K562 (cell line): Measurements from ENCODE around the gene PTPRG. TPM values are rescaled to one million over a fixed set of nuclear protein-coding genes. Genes with fewer than 3 reads are reported as not detected.

Experiments used
- ATAC-seq: fragments of 200-7000 bp; cut with Tn5 transposase; 3 replicates; pipeline ENCODE4 v1.9.1; 2020; ENCODE audit warnings: moderate library complexity
- BruUV-seq: library from RNA; stranded (reverse); fragments of 400-500 nt; replicated peaks from 2 replicates; lab custom pipeline; 2021; lab: Mats Ljungman, UMichigan
- CTCF ChIA-PET: fragments of 300-600 bp; formaldehyde crosslinking; extraction: SDS; loops from one replicate; lab custom pipeline; 2021; ENCODE audit warnings: low intra/inter-chr PET ratio; lab: Yijun Ruan, JAX
- POLR2A ChIA-PET: fragments of 300-600, 350-650 bp; sonication (Branson Sonifier 250); formaldehyde crosslinking; extraction: SDS; loops from one replicate; lab custom pipeline; 2021; ENCODE audit warnings: antibody characterized with exemption, inconsistent platforms; lab: Yijun Ruan, JAX
- DNase-seq, 4 experiments: peaks; one replicate each; pipeline versions ENCODE4 v3.0.0 to v3.0.0-alpha.2; 2011 to 2018; ENCODE audit warnings: low spot score in 3 of 4, mixed read lengths in 3 of 4; ENCODE audit errors: extremely low read depth in 1 of 4
- FAIRE-seq: peaks from 2 replicates; lab custom pipeline; 2011; peaks lifted over from hg19 to GRCh38; lab: Jason Lieb, UNC
- H2AFZ ChIP-seq: 2 replicates; pipeline ENCODE4 v1.6.0; 2011; ENCODE audit warnings: low read depth, low read length, control low read depth, inconsistent platforms
- H3K27ac ChIP-seq: fragments of 200-600 bp; 3 replicates; pipeline ENCODE4 v1.8.0; 2011; ENCODE audit warnings: low read depth, mild to moderate bottlenecking, control low read depth, inconsistent platforms, low read length, moderate library complexity, mixed read lengths; ENCODE audit errors: extremely low read depth
- H3K27me3 ChIP-seq, 2 experiments: fragments of 300-600 bp in 1 of 2; 2 replicates in 1 of 2; 3 replicates in 1 of 2; pipeline versions ENCODE4 v1.6.0 to v1.8.0; 2011; ENCODE audit warnings: inconsistent platforms in 2 of 2, low read length in 2 of 2, mild to moderate bottlenecking in 1 of 2, mixed read lengths in 1 of 2, moderate library complexity in 1 of 2; ENCODE audit not compliant: control insufficient read depth in 2 of 2, insufficient read depth in 2 of 2
- H3K36me3 ChIP-seq: fragments of 300-600 bp; 3 replicates; pipeline ENCODE4 v1.8.0; 2011; ENCODE audit warnings: mild to moderate bottlenecking, low read length, inconsistent platforms; ENCODE audit not compliant: control insufficient read depth, insufficient read depth
- H3K4me1 ChIP-seq, 2 experiments: fragments of 200-600 bp in 1 of 2; replicated peaks in 1 of 2; 2 replicates in 1 of 2; 3 replicates in 1 of 2; pipeline versions ENCODE4 v1.5.1 to v1.8.0; 2011; ENCODE audit warnings: inconsistent platforms in 2 of 2, low read length in 2 of 2, mild to moderate bottlenecking in 1 of 2, mixed read lengths in 1 of 2, moderate library complexity in 1 of 2; ENCODE audit not compliant: control insufficient read depth in 2 of 2, insufficient read depth in 2 of 2
- H3K4me2 ChIP-seq: 2 replicates; pipeline ENCODE4 v1.6.1; 2011; ENCODE audit warnings: low read length, control low read depth, inconsistent platforms, mixed read lengths; ENCODE audit not compliant: insufficient read depth
- H3K4me3 ChIP-seq: fragments of 200-600 bp; sonication (generic), shearing (Covaris generic); 2 replicates; pipeline ENCODE4 v1.5.1; 2016; ENCODE audit warnings: control low read depth, inconsistent platforms
- H3K79me2 ChIP-seq: fragments of 200-600 bp; 3 replicates; pipeline ENCODE4 v1.8.0; 2011; ENCODE audit warnings: low read length, inconsistent platforms; ENCODE audit not compliant: control insufficient read depth, insufficient read depth
- H3K9ac ChIP-seq, 2 experiments: 2 replicates each; pipeline versions ENCODE4 v1.6.0 to v1.6.1; 2011; ENCODE audit warnings: low read depth in 2 of 2, low read length in 2 of 2, control low read depth in 1 of 2, inconsistent platforms in 1 of 2, mild to moderate bottlenecking in 1 of 2, mixed read lengths in 1 of 2; ENCODE audit not compliant: insufficient read depth in 1 of 2
- H3K9me1 ChIP-seq: one replicate; pipeline ENCODE4 v1.6.0; 2011; ENCODE audit warnings: inconsistent platforms, mild to moderate bottlenecking, low read length, moderate library complexity; ENCODE audit not compliant: control insufficient read depth, insufficient read depth
- H3K9me3 ChIP-seq: replicated peaks from 2 replicates; pipeline ENCODE4 v1.5.1; 2011; ENCODE audit warnings: low read depth, low read length, inconsistent platforms; ENCODE audit not compliant: control insufficient read depth, insufficient read depth
- H4K20me1 ChIP-seq: replicated peaks from 2 replicates; pipeline ENCODE4 v1.6.1; 2011; ENCODE audit warnings: low read length, inconsistent platforms, mixed read lengths; ENCODE audit not compliant: control insufficient read depth, insufficient read depth
- BRF1 ChIP-seq: IDR thresholded peaks from 3 replicates; pipeline ENCODE4 v1.6.1; 2011; ENCODE audit warnings: borderline replicate concordance, mild to moderate bottlenecking; ENCODE audit not compliant: insufficient read length; ENCODE audit errors: extremely low read depth
- FOXJ3 ChIP-seq: sonication (generic); formaldehyde crosslinking; IDR thresholded peaks from 2 replicates; pipeline ENCODE4 v1.4.0; 2020; ENCODE audit warnings: mild to moderate bottlenecking, missing genetic modification reagents
- GATAD2A ChIP-seq: fragments of 450-650 bp; IDR thresholded peaks from 2 replicates; pipeline ENCODE4 v1.6.1; 2017
- IRF1 ChIP-seq: sonication (generic); formaldehyde crosslinking; IDR thresholded peaks from 2 replicates; pipeline ENCODE4 v1.8.0; 2022; ENCODE audit warnings: missing genetic modification reagents, mild to moderate bottlenecking, borderline replicate concordance
- KAT8 ChIP-seq: fragments of 450-650 bp; IDR thresholded peaks from 2 replicates; pipeline ENCODE4 v1.6.1; 2016; ENCODE audit warnings: low read depth, mild to moderate bottlenecking
- MYNN ChIP-seq, 2 experiments: sonication (generic); formaldehyde crosslinking in 1 of 2; IDR thresholded peaks; 2 replicates each; pipeline versions ENCODE4 v1.5.0 to v1.6.1; 2016 to 2020; ENCODE audit warnings: antibody characterized with exemption in 1 of 2, missing genetic modification reagents in 1 of 2
- NCOR1 ChIP-seq: fragments of 450-650 bp; IDR thresholded peaks from 2 replicates; pipeline ENCODE4 v1.6.1; 2016; ENCODE audit warnings: mild to moderate bottlenecking, moderate library complexity
- RBM14 ChIP-seq: fragments of 200-400 bp; formaldehyde crosslinking; IDR thresholded peaks from 2 replicates; pipeline ENCODE4 v1.6.1; 2018; ENCODE audit warnings: low read depth, mild to moderate bottlenecking, low read length, moderate library complexity, borderline replicate concordance; ENCODE audit not compliant: insufficient read depth
- SMAD4 ChIP-seq: fragments of 250-450 bp; sonication (Bioruptor Pico); conservative IDR thresholded peaks from 2 replicates; pipeline ENCODE4 v1.8.0; 2021; ENCODE audit warnings: inconsistent platforms, mild to moderate bottlenecking, moderate library complexity
- SMARCA4 ChIP-seq: fragments of 450-650 bp; IDR thresholded peaks from 2 replicates; pipeline ENCODE4 v1.6.1; 2016
- WHSC1 ChIP-seq: IDR thresholded peaks from one replicate; pipeline ENCODE4 v1.6.1; 2012; ENCODE audit warnings: low read length, control low read depth, inconsistent platforms
- ZNF146 ChIP-seq: IDR thresholded peaks from one replicate; pipeline ENCODE4 v1.6.1; 2018; ENCODE audit warnings: missing compliant biosample characterization; ENCODE audit not compliant: unreplicated experiment
- WGBS: fragments of 100-300 bp; shearing (Covaris generic); methylation state at CpG from one replicate; pipeline ENCODE4 v1.1.6; 2016; ENCODE audit warnings: low coverage, mixed read lengths; ENCODE audit not compliant: insufficient coverage; ENCODE audit errors: missing lambda C conversion rate; 5-methylcytosine and 5-hydroxymethylcytosine counted together
- in situ Hi-C: fragments of 300-500 bp; cut with MboI; formaldehyde crosslinking; loops from 4 replicates; pipeline ENCODE4 v1.15.0; 2018; ENCODE audit warnings: inconsistent platforms, mixed read lengths
- intact Hi-C: fragments of 100-400 bp; cut with micrococcal nuclease; formaldehyde crosslinking; loops from 2 replicates; pipeline ENCODE4 v1.14.2; 2022
- polyA plus RNA-seq, 8 experiments: library from polyadenylated mRNA; depleted of rRNA in 4 of 8; stranded (reverse) in 5 of 8; unstranded in 3 of 8; fragments of >200 nt; fragmentation: Nextera tagmentation in 2 of 8; fragmentation: Illumina TruSeq in 1 of 8; extraction: Ambion mirVana in 2 of 8; extraction: Trizol in 1 of 8; gene quantifications; 2 replicates each; pipeline versions ENCODE4 v1.2.1 to v1.2.3, GENCODE V29; 2011 to 2014; ENCODE audit warnings: inconsistent platforms in 1 of 8, missing spikeins in 1 of 8
- total RNA-seq, 7 experiments: library from RNA; depleted of rRNA in 6 of 7; stranded (reverse); fragments of >200 nt in 6 of 7; fragmentation: Illumina TruSeq in 2 of 7; extraction: Trizol in 2 of 7; gene quantifications; 2 replicates each; pipeline versions ENCODE4 v1.2.1 to v1.2.3, GENCODE V29; 2011 to 2021; ENCODE audit warnings: low replicate concordance in 1 of 7
- TF ChIP-seq, protein P1 (sequence below): sonication (generic); formaldehyde crosslinking; IDR thresholded peaks from 2 replicates; pipeline ENCODE4 v1.8.0; 2022; ENCODE audit warnings: mild to moderate bottlenecking, missing genetic modification reagents
- TF ChIP-seq, protein P2 (sequence below): sonication (generic); formaldehyde crosslinking; IDR thresholded peaks from 2 replicates; pipeline ENCODE4 v1.8.0; 2022; ENCODE audit warnings: missing genetic modification reagents, mild to moderate bottlenecking, borderline replicate concordance

PTPRG gene
- total and polyA plus RNA-seq, 9 of the 15 experiments (the other 6 are each of a cell fraction or from before 2014, with no cell fraction given): 0.16 TPM; not detected in 8

DNA sequence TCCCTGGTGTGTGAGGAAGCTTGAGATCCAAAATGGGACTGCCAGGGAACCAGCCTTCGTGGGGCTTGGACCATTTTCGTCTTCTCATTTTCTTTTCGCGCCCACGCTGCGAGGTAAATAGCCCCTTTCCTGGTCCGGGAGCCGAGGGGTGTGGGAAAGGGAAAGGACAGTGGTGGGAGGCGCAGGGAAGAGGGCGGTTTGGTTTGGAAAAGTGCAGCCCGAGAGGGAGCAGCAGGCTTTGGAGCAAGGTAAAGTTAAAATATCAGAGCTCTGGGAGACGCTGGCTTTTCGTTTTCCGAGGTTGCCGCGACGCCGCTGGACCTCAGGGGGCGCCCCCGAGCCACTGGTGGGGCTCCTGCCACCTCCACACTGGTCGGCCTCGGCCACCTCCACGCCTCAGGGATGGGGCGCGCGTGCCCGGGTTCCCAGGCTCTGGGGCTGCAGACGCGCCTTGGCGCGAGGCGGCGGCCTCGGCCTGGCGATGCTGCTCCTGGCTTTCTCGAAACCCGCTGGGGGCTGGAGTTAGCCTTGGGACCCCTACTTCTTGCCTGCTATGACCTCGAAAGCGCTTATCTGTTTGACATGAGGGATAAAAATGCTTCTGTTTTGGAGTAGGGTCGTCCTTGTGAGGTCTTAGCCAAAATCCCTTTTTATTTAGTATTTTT, 3.2 kb downstream of the PTPRG start (continued):
- TF ChIP-seq, protein P1, sequence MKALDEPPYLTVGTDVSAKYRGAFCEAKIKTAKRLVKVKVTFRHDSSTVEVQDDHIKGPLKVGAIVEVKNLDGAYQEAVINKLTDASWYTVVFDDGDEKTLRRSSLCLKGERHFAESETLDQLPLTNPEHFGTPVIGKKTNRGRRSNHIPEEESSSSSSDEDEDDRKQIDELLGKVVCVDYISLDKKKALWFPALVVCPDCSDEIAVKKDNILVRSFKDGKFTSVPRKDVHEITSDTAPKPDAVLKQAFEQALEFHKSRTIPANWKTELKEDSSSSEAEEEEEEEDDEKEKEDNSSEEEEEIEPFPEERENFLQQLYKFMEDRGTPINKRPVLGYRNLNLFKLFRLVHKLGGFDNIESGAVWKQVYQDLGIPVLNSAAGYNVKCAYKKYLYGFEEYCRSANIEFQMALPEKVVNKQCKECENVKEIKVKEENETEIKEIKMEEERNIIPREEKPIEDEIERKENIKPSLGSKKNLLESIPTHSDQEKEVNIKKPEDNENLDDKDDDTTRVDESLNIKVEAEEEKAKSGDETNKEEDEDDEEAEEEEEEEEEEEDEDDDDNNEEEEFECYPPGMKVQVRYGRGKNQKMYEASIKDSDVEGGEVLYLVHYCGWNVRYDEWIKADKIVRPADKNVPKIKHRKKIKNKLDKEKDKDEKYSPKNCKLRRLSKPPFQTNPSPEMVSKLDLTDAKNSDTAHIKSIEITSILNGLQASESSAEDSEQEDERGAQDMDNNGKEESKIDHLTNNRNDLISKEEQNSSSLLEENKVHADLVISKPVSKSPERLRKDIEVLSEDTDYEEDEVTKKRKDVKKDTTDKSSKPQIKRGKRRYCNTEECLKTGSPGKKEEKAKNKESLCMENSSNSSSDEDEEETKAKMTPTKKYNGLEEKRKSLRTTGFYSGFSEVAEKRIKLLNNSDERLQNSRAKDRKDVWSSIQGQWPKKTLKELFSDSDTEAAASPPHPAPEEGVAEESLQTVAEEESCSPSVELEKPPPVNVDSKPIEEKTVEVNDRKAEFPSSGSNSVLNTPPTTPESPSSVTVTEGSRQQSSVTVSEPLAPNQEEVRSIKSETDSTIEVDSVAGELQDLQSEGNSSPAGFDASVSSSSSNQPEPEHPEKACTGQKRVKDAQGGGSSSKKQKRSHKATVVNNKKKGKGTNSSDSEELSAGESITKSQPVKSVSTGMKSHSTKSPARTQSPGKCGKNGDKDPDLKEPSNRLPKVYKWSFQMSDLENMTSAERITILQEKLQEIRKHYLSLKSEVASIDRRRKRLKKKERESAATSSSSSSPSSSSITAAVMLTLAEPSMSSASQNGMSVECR (CRISPR knock-in tag): no peak
- TF ChIP-seq BRF1 (no peak), GATAD2A (no peak), SMARCA4 (no peak), NCOR1 (no peak)

DNA sequence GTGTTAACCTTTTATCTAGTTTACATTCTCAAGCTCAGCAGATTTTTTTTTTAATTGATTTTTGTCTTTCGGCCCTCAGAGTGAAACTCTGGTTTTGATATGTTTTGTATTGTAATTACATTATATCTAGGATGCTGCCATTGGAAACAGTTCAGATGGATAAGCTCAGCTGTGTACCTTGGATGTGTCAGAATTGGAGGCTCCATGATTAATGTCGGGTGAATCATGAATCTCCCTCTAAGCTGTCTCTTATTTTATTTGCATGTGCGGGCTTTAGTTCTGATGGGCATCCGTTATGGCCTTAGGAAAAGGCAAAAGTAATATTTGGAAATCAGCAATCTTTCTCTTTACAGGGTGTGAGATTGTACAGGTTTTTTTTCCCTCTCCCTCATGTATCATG, 4.2 kb downstream of the PTPRG start:
- DNase-seq: no peak
- 0 out of 5 replicates have a peak, but pooled peaks cover 0 to 5% of the 10 kb centered on the region in 2 experiments for H3K27me3 ChIP-seq
- ChIA-PET CTCF (no interaction called here), POLR2A (no interaction called here)
- H3K9me1 ChIP-seq: no peaks in the 10 kb centered on the region
- H3K4me3 ChIP-seq: no peak overlapping the region
- no peak overlapping the region for H2AFZ ChIP-seq
- no peak overlapping the region for H3K9ac ChIP-seq
- no peak for ATAC-seq
- H3K4me1 ChIP-seq: 0 out of 5 replicates have a peak, but pooled peaks cover 0 to 2% of the 10 kb centered on the region in 2 experiments
- no peak overlapping the region for H3K4me2 ChIP-seq
- intact Hi-C loops: no loop called here
- H4K20me1 ChIP-seq: no peaks in the 10 kb centered on the region
- BruUV-seq: no TSS peak
- 2% methylated on average over 4 of the region's 4 CpGs for WGBS
- no peaks in the 10 kb centered on the region for H3K9me3 ChIP-seq
- no peak overlapping the region for H3K27ac ChIP-seq
- H3K36me3 ChIP-seq: no peaks in the 10 kb centered on the region
- H3K79me2 ChIP-seq: no peaks in the 10 kb centered on the region
- FAIRE-seq: no peak
- in situ Hi-C loops: no loop called here
- TF ChIP-seq IRF1 (CRISPR knock-in tag): no peak
- TF ChIP-seq FOXJ3 (CRISPR knock-in tag): no peak
- no peak for TF ChIP-seq SMAD4 (CRISPR knock-in tag)
- no peak for TF ChIP-seq WHSC1
- TF ChIP-seq ZNF146: no peak
- TF ChIP-seq RBM14: no peak
- no peak for TF ChIP-seq KAT8
- TF ChIP-seq MYNN (IDR thresholded peaks at IDR 0.05): no peak
- TF ChIP-seq MYNN (CRISPR knock-in tag; IDR thresholded peaks at IDR 0.05): no peak
- TF ChIP-seq, protein P2, sequence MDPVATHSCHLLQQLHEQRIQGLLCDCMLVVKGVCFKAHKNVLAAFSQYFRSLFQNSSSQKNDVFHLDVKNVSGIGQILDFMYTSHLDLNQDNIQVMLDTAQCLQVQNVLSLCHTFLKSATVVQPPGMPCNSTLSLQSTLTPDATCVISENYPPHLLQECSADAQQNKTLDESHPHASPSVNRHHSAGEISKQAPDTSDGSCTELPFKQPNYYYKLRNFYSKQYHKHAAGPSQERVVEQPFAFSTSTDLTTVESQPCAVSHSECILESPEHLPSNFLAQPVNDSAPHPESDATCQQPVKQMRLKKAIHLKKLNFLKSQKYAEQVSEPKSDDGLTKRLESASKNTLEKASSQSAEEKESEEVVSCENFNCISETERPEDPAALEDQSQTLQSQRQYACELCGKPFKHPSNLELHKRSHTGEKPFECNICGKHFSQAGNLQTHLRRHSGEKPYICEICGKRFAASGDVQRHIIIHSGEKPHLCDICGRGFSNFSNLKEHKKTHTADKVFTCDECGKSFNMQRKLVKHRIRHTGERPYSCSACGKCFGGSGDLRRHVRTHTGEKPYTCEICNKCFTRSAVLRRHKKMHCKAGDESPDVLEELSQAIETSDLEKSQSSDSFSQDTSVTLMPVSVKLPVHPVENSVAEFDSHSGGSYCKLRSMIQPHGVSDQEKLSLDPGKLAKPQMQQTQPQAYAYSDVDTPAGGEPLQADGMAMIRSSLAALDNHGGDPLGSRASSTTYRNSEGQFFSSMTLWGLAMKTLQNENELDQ (CRISPR knock-in tag): no peak
